Dermis blood vessel endothelial cell (primary cell): Measurements from ENCODE around the gene FMNL3. TPM values are rescaled to one million over a fixed set of nuclear protein-coding genes. Genes with fewer than 3 reads are reported as not detected.
A peak's percentile ranks its signal among the peaks of the same experiment; 100 is the strongest.
"Not testable (repeated sequence)": the region's sequence is repeated elsewhere in the genome, so short reads cannot be mapped to it uniquely, and the experiment has no call there.

ENCODE experiments used
- DNase-seq: peaks from one replicate; pipeline ENCODE4 v3.0.0; 2010
- total RNA-seq: library from RNA; depleted of rRNA; stranded (reverse); fragments of >200 nt; gene quantifications from 2 replicates; pipeline ENCODE4 v1.2.3, GENCODE V29; 2014

Gene FMNL3
- total RNA-seq: 101 and 121 TPM in 2 replicates

GRCh38 chr12:49707128-49707811, at the start of gene FMNL3:
Gene FMNL3, minus strand, starts transcription at chr12:49707405. Its CDS starts 225 bp downstream, at chr12:49707180.
- peak; percentile 98 for DNase-seq

DNA sequence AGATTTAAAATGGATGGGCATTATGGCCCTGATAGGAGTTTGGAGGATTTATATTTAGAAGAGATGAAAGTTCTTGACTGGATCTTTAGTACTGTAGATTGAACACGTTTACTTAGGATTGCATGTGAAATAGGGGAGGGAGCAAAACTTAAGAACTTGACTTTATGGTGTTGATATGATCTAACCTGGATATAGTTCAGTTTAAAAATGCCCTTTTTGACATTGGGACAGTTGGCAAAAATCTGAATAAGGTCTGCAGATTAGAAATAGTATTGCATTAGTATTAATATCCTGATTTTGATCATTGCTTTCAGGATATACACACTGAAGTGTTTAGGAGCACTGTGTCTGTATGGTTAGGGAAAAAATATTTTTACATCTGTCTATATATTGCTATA, 43.8 kb upstream of the FMNL3 start:
- DNase-seq: no peak

- DNase-seq: peak; percentile 41
These were observed 43.1 kb upstream of the FMNL3 start for GRCh38 chr12:49750027-49750995.

GRCh38 chr12:49748800-49749199, 41.6 kb upstream of the FMNL3 start:
- no peak for DNase-seq

DNA sequence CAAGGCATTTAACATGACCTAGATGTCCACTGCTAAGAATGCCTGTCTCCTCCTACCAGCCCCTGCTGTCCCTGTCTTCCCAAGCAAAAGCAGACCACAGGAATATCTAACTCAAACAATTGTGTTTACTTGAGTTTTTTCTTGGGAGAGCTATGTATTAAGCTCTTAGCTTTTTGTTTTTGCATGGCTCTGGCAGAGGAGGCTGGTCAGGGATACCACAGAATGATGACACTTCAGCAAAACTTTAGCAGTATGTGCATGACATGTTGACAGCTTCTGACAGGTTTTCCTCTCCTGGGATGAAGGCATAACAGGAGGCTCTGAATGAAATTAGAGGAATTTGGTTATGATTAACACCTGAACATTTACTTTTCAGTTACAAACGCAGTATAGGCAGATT, 41.1 kb upstream of the FMNL3 start:
- DNase-seq: no peak

GRCh38 chr12:49744363-49744885, 37.2 kb upstream of the FMNL3 start:
- DNase-seq: no peak

- peak; percentile 91 for DNase-seq
These were observed 34.8 kb upstream of the FMNL3 start for GRCh38 chr12:49741882-49742620.

- peak; percentile 100 for DNase-seq
These were observed 34.0 kb upstream of the FMNL3 start, which contains the start of gene TMBIM6 for GRCh38 chr12:49740930-49741881. Gene TMBIM6, plus strand, starts transcription at chr12:49741557. Its CDS starts 10,937 bp downstream, at chr12:49752494.

DNA sequence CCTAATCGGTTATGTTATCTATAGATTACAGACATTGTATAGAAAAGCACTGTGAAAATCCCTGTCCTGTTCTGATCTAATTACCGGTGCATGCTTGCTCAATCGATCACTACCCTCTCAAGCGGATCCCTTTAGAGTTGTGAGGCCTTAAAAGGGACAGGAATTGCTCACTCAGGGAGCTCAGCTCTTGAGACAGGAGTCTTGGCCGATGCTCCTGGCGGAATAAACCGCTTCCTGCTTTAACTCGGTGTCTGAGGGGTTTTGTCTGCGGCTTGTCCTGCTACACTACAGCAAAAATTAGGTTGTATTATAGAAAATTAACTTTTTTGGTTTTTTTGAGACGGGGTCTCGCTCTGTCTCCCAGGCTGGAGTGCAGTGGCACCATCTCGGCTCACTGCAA, 33.1 kb upstream of the FMNL3 start:
- DNase-seq: not testable (repeated sequence)

- peak; percentile 79 for DNase-seq
These were observed 31.5 kb upstream of the FMNL3 start for GRCh38 chr12:49738721-49739120.

GRCh38 chr12:49734900-49735299, 27.7 kb upstream of the FMNL3 start:
- DNase-seq: not testable (repeated sequence)

DNA sequence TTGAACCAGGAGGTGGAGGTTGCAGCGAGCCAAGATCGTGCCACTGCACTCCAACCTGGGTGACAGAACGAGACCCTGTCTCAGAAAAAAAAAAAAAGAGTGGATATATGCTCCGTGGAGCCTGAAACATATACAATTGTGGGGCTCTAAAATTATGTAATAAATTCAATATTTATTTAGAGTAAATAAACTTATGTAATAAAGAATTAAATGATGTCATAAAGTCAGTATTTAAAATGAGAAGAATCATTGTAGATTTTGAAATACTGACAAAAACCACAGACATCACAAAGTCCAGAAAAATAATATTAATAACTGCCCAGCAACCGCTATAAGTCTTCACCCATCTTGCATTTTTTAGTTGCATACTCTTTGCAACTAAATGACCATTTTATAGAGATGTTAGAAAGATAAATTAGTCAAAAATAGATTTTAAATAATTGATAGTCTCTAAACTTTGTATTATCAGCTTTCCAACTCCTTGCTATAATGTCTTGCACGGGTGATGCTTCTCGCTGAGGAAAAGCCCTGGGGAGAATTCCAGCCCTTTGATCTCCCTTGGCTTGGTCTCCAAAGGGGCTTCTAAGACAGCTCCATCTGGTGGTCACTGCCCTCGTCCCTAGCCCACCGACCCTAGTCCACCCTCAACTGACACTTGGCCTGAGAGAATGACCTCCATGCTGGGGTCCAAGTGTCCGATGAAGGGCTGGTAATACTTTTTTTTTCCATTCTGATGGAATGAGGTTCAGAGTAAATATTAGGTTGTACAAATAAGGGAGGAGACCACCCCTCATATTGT, 26.2 kb upstream of the FMNL3 start:
- DNase-seq: no peak

- no peak for DNase-seq
These were observed 23.4 kb upstream of the FMNL3 start for GRCh38 chr12:49730568-49731101.

GRCh38 chr12:49730050-49730449, 22.8 kb upstream of the FMNL3 start:
- DNase-seq: no peak

GRCh38 chr12:49728446-49728845, 21.2 kb upstream of the FMNL3 start:
- no peak for DNase-seq

DNA sequence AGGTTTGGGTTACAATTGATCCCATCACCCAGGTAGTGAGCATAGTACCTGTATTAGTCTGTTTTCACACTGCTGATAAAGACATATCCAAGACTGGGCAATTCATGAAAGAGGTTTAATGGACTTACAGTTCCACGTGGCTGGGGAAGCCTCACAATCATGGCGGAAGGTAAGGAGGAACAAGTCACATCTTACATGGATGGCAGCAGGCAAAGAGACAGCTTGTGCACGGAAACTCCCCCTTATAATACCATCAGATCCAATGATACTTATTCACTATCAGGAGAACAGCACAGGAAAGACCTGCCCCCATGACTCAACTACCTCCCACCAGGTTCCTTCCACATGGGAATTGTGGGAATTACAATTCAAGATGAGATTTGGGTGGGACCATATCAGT, 14.2 kb upstream of the FMNL3 start:
- DNase-seq: not testable (repeated sequence)

GRCh38 chr12:49720214-49720613, 13.0 kb upstream of the FMNL3 start:
- peak; percentile 39 for DNase-seq

- not testable (repeated sequence) for DNase-seq
These were observed 10.6 kb upstream of the FMNL3 start for GRCh38 chr12:49717800-49718199.

DNA sequence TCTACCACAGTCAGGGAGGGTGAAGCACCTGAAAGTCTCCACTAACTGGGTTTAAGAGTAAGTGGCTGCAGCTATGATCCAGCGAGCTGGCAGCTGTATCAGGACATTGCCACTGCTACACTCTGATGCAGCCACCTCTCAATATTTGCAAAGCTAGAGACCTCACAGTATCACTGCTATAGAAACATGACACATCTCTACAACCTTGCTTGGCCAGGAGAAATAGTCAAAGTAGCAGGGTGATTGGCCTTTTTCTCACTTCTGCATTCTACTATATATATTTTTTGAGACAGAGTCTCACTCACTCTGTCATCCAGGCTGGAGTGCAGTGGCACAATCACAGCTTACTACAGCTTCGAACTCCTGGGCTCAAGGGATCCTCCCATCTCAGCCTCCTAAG, 9.3 kb upstream of the FMNL3 start:
- DNase-seq: no peak

DNA sequence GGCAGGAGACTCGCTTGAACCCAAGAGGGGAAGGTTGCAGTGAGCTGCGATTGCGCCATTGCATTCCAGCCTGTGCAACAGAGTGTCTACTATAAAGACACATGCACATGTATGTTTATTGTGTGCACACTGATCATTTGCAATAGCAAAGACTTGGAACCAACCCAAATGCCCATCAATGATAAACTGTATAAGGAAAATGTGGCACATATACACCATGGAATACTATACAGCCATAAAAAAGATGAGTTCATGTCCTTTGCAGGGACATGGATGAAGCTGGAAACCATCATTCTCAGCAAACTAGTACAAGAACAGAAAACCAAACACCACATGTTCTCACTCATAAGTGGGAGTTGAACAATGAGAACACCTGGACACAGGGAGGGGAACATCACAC, 6.7 kb upstream of the FMNL3 start:
- DNase-seq: not testable (repeated sequence)
